ENCODE data around the gene AQP1.

AQP1 gene

GRCh38 chr7:30906014-30906413 is 5.6 kb upstream of the AQP1 start:
- no peaks in the 10 kb centered on the region for H3K36me3 ChIP-seq (ENCODE audit: control insufficient read depth, insufficient read depth, low read length)
- no peak overlapping the region for H3K4me3 ChIP-seq (ENCODE audit: low read depth, low read length)
- H3K4me2 ChIP-seq (ENCODE audit: low read length), result no peak overlapping the region
- H2AFZ ChIP-seq, result no peak overlapping the region
- H3K9ac ChIP-seq, result no peak overlapping the region
- no peaks in the 10 kb centered on the region for H3K9me3 ChIP-seq (ENCODE audit: control insufficient read depth, low read length)
- H3K27me3 ChIP-seq (ENCODE audit: control insufficient read depth, insufficient read depth, low read length), result no peaks in the 10 kb centered on the region
- H3K27ac ChIP-seq, result no peak overlapping the region
- H3K4me1 ChIP-seq, result no peaks in the 10 kb centered on the region
- H3K79me2 ChIP-seq, result no peaks in the 10 kb centered on the region
- TF ChIP-seq CTCF (IDR thresholded peaks at IDR 0.05), result no peak

GRCh38 chr7:30906515-30907240 is 5.0 kb upstream of the AQP1 start:
- no peak overlapping the region for H3K4me2 ChIP-seq (ENCODE audit: low read length)
- no peak overlapping the region for H3K4me3 ChIP-seq (ENCODE audit: low read depth, low read length)
- TF ChIP-seq CTCF (IDR thresholded peaks at IDR 0.05), result no peak
- H3K36me3 ChIP-seq (ENCODE audit: control insufficient read depth, insufficient read depth, low read length), result no peaks in the 10 kb centered on the region
- no peaks in the 10 kb centered on the region for H3K9me3 ChIP-seq (ENCODE audit: control insufficient read depth, low read length)
- H3K27me3 ChIP-seq (ENCODE audit: control insufficient read depth, insufficient read depth, low read length), result no peaks in the 10 kb centered on the region
- no peak overlapping the region for H3K27ac ChIP-seq
- no peaks in the 10 kb centered on the region for H3K4me1 ChIP-seq
- no peak overlapping the region for H2AFZ ChIP-seq
- no peak overlapping the region for H3K9ac ChIP-seq
- H3K79me2 ChIP-seq, result no peaks in the 10 kb centered on the region

- H3K36me3 ChIP-seq (ENCODE audit: control insufficient read depth, insufficient read depth, low read length), result no peaks in the 10 kb centered on the region
- no peak overlapping the region for H2AFZ ChIP-seq
- no peaks in the 10 kb centered on the region for H3K9me3 ChIP-seq (ENCODE audit: control insufficient read depth, low read length)
- no peaks in the 10 kb centered on the region for H3K79me2 ChIP-seq
- H3K4me1 ChIP-seq, result no peaks in the 10 kb centered on the region
- no peak overlapping the region for H3K9ac ChIP-seq
- no peaks in the 10 kb centered on the region for H3K27me3 ChIP-seq (ENCODE audit: control insufficient read depth, insufficient read depth, low read length)
- H3K4me3 ChIP-seq (ENCODE audit: low read depth, low read length), result no peak overlapping the region
- no peak overlapping the region for H3K27ac ChIP-seq
- TF ChIP-seq CTCF (IDR thresholded peaks at IDR 0.05), result no peak
- H3K4me2 ChIP-seq (ENCODE audit: low read length), result no peak overlapping the region
Observed at GRCh38 chr7:30907527-30908267, 4.0 kb upstream of the AQP1 start.

- Histone ChIP-seq H3K9me3 (ENCODE audit: control insufficient read depth, low read length) (no peaks in the 10 kb centered on the region), H3K27me3 (ENCODE audit: control insufficient read depth, insufficient read depth, low read length) (no peaks in the 10 kb centered on the region), H3K4me1 (peaks cover 5% of the 10 kb centered on the region), H3K9ac (no peak overlapping the region), H2AFZ (no peak overlapping the region), H3K27ac (no peak overlapping the region), H3K4me3 (ENCODE audit: low read depth, low read length) (no peak overlapping the region), H3K36me3 (ENCODE audit: control insufficient read depth, insufficient read depth, low read length) (no peaks in the 10 kb centered on the region), H3K4me2 (ENCODE audit: low read length) (no peak overlapping the region), H3K79me2 (no peaks in the 10 kb centered on the region)
- TF ChIP-seq CTCF (IDR thresholded peaks at IDR 0.05), result no peak
Observed at GRCh38 chr7:30908681-30909080, 3.0 kb upstream of the AQP1 start.
